Parathyroid adenoma (tissue), 2 donors: ENCODE measurements around the gene NFXL1.

Experiments
- H2AFZ ChIP-seq: fragments of 300-600 bp; sonication (generic); one replicate; pipeline ENCODE4 v1.7.0; 2017; ENCODE audit warnings: antibody characterized with exemption, mild to moderate bottlenecking
- H3K27ac ChIP-seq: fragments of 300-600 bp; sonication (generic); one replicate; pipeline ENCODE4 v1.7.0; 2017
- H3K27me3 ChIP-seq: fragments of 300-600 bp; sonication (generic); one replicate; pipeline ENCODE4 v1.7.0; 2017; ENCODE audit warnings: low read length; ENCODE audit not compliant: control insufficient read depth, insufficient read depth
- H3K36me3 ChIP-seq: fragments of 300-600 bp; sonication (generic); one replicate; pipeline ENCODE4 v1.7.0; 2017; ENCODE audit warnings: low read length; ENCODE audit not compliant: control insufficient read depth, insufficient read depth
- H3K4me1 ChIP-seq: fragments of 300-600 bp; sonication (generic); one replicate; pipeline ENCODE4 v1.7.0; 2017; ENCODE audit warnings: control low read depth
- H3K4me2 ChIP-seq: fragments of 300-600 bp; sonication (generic); one replicate; pipeline ENCODE4 v1.7.0; 2017; ENCODE audit warnings: low read length
- H3K4me3 ChIP-seq: fragments of 300-600 bp; sonication (generic); one replicate; pipeline ENCODE4 v1.7.0; 2017; ENCODE audit warnings: low read depth, low read length
- H3K79me2 ChIP-seq: fragments of 300-600 bp; sonication (generic); one replicate; pipeline ENCODE4 v1.7.0; 2017; ENCODE audit warnings: control low read depth
- H3K9ac ChIP-seq: fragments of 300-600 bp; sonication (generic); one replicate; pipeline ENCODE4 v1.7.0; 2017; ENCODE audit warnings: mild to moderate bottlenecking
- H3K9me3 ChIP-seq: fragments of 300-600 bp; sonication (generic); one replicate; pipeline ENCODE4 v1.7.0; 2017; ENCODE audit warnings: low read length; ENCODE audit not compliant: control insufficient read depth
- TF ChIP-seq, protein P1 (sequence below): fragments of 300-600 bp; sonication (generic); IDR thresholded peaks from one replicate; pipeline ENCODE4 v1.7.0; 2017; ENCODE audit warnings: antibody characterized with exemption, mild to moderate bottlenecking
- donor health status: primary hyperparathyroidism.

NFXL1 gene

GRCh38 chr4:47858006-47858405, 56.4 kb downstream of the NFXL1 start:
- Histone ChIP-seq H3K4me3 (no peak overlapping the region), H3K27ac (no peak overlapping the region), H2AFZ (no peak overlapping the region), H3K27me3 (no peaks in the 10 kb centered on the region), H3K9ac (no peak overlapping the region), H3K36me3 (no peaks in the 10 kb centered on the region), H3K4me2 (no peak overlapping the region), H3K79me2 (no peaks in the 10 kb centered on the region), H3K9me3 (no peaks in the 10 kb centered on the region), H3K4me1 (no peaks in the 10 kb centered on the region)
- TF ChIP-seq, protein P1, sequence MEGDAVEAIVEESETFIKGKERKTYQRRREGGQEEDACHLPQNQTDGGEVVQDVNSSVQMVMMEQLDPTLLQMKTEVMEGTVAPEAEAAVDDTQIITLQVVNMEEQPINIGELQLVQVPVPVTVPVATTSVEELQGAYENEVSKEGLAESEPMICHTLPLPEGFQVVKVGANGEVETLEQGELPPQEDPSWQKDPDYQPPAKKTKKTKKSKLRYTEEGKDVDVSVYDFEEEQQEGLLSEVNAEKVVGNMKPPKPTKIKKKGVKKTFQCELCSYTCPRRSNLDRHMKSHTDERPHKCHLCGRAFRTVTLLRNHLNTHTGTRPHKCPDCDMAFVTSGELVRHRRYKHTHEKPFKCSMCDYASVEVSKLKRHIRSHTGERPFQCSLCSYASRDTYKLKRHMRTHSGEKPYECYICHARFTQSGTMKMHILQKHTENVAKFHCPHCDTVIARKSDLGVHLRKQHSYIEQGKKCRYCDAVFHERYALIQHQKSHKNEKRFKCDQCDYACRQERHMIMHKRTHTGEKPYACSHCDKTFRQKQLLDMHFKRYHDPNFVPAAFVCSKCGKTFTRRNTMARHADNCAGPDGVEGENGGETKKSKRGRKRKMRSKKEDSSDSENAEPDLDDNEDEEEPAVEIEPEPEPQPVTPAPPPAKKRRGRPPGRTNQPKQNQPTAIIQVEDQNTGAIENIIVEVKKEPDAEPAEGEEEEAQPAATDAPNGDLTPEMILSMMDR = no peak

GRCh38 chr4:47856713-47857112, 57.7 kb downstream of the NFXL1 start:
- H3K36me3 ChIP-seq = no peaks in the 10 kb centered on the region
- no peak overlapping the region for H2AFZ ChIP-seq
- no peak overlapping the region for H3K4me2 ChIP-seq
- H3K27ac ChIP-seq = no peak overlapping the region
- no peaks in the 10 kb centered on the region for H3K9me3 ChIP-seq
- H3K79me2 ChIP-seq = no peaks in the 10 kb centered on the region
- no peak overlapping the region for H3K4me3 ChIP-seq
- H3K27me3 ChIP-seq = no peaks in the 10 kb centered on the region
- H3K4me1 ChIP-seq = no peaks in the 10 kb centered on the region
- H3K9ac ChIP-seq = no peak overlapping the region
- TF ChIP-seq, protein P1 = no peak

- Histone ChIP-seq H3K4me3 (no peak overlapping the region), H2AFZ (no peak overlapping the region), H3K79me2 (no peaks in the 10 kb centered on the region), H3K36me3 (no peaks in the 10 kb centered on the region), H3K9me3 (no peaks in the 10 kb centered on the region), H3K4me1 (no peaks in the 10 kb centered on the region), H3K4me2 (no peak overlapping the region), H3K9ac (no peak overlapping the region), H3K27ac (no peak overlapping the region), H3K27me3 (no peaks in the 10 kb centered on the region)
- TF ChIP-seq, protein P1 = no peak
Measured at GRCh38 chr4:47855350-47855749, 59.0 kb downstream of the NFXL1 start.

GRCh38 chr4:47852136-47852535, 62.2 kb downstream of the NFXL1 start:
- no peak overlapping the region for H3K4me2 ChIP-seq
- TF ChIP-seq, protein P1 = no peak

GRCh38 chr4:47849466-47849865, 64.9 kb downstream of the NFXL1 start:
- H3K36me3 ChIP-seq = no peaks in the 10 kb centered on the region
- H3K27me3 ChIP-seq = no peaks in the 10 kb centered on the region
- H3K27ac ChIP-seq = no peak overlapping the region
- no peak overlapping the region for H2AFZ ChIP-seq
- no peak overlapping the region for H3K4me3 ChIP-seq
- TF ChIP-seq, protein P1 = no peak
- no peaks in the 10 kb centered on the region for H3K9me3 ChIP-seq
- H3K4me2 ChIP-seq = no peak overlapping the region
- no peaks in the 10 kb centered on the region for H3K4me1 ChIP-seq
- no peaks in the 10 kb centered on the region for H3K79me2 ChIP-seq
- no peak overlapping the region for H3K9ac ChIP-seq

More at GRCh38 chr4:47852136-47852535, 62.2 kb downstream of the NFXL1 start:
- Histone ChIP-seq H3K4me3 (no peak overlapping the region), H3K9me3 (no peaks in the 10 kb centered on the region), H3K79me2 (no peaks in the 10 kb centered on the region), H3K27ac (no peak overlapping the region), H3K4me1 (no peaks in the 10 kb centered on the region), H3K27me3 (no peaks in the 10 kb centered on the region), H2AFZ (no peak overlapping the region), H3K36me3 (no peaks in the 10 kb centered on the region), H3K9ac (no peak overlapping the region)
